Neural progenitor cell (in vitro differentiated cells): ENCODE measurements around the gene TRMT6. TPM values are rescaled to one million over a fixed set of nuclear protein-coding genes. Genes with fewer than 3 reads are reported as not detected.

Experiments
- DNase-seq: peaks from one replicate; pipeline ENCODE4 v3.0.0-alpha.2; 2016; ENCODE audit warnings: low spot score
- H2AFZ ChIP-seq: fragments of 200-600 bp; sonication (generic); replicated peaks from 2 replicates; pipeline ENCODE4 v1.6.1; 2016; ENCODE audit warnings: antibody characterized with exemption
- H3F3A ChIP-seq: fragments of 200-600 bp; sonication (generic); 2 replicates; pipeline ENCODE4 v1.6.1; 2016; ENCODE audit warnings: antibody characterized with exemption, low read depth
- H3K27ac ChIP-seq: fragments of 200-600 bp; sonication (generic); 2 replicates; pipeline ENCODE4 v1.5.1; 2016; ENCODE audit warnings: mild to moderate bottlenecking
- H3K27me3 ChIP-seq: fragments of 200-600 bp; sonication (generic); 2 replicates; pipeline ENCODE4 v1.6.1; 2016; ENCODE audit warnings: mild to moderate bottlenecking, moderate library complexity
- H3K36me3 ChIP-seq: fragments of 200-600 bp; sonication (generic); 2 replicates; pipeline ENCODE4 v1.5.1; 2016
- H3K4me1 ChIP-seq: fragments of 200-600 bp; sonication (generic); 2 replicates; pipeline ENCODE4 v1.6.1; 2016; ENCODE audit warnings: mixed run types
- H3K4me2 ChIP-seq: fragments of 200-600 bp; sonication (generic); 2 replicates; pipeline ENCODE4 v1.6.1; 2016
- H3K4me3 ChIP-seq: fragments of 200-600 bp; sonication (generic); 2 replicates; pipeline ENCODE4 v1.5.1; 2016
- H3K79me2 ChIP-seq: fragments of 200-600 bp; sonication (generic); 2 replicates; pipeline ENCODE4 v1.6.1; 2016; ENCODE audit warnings: low read depth
- H3K9ac ChIP-seq: fragments of 200-600 bp; sonication (generic); 2 replicates; pipeline ENCODE4 v1.6.1; 2016
- H3K9me3 ChIP-seq: fragments of 200-600 bp; sonication (generic); 2 replicates; pipeline ENCODE4 v1.5.1; 2016; ENCODE audit warnings: low read depth
- H4K20me1 ChIP-seq: fragments of 200-600 bp; sonication (generic); 2 replicates; pipeline ENCODE4 v1.6.1; 2016; ENCODE audit warnings: low read depth
- H3K27ac Mint-ChIP-seq: 3 replicates; pipeline ENCODE4 v1.8.0; 2021; ENCODE audit warnings: mixed read lengths
- H3K27me3 Mint-ChIP-seq: 2 replicates; pipeline ENCODE4 v1.8.0; 2022; ENCODE audit warnings: low read depth, mild to moderate bottlenecking, inconsistent platforms, moderate library complexity, mixed read lengths; ENCODE audit not compliant: insufficient read depth
- H3K36me3 Mint-ChIP-seq: 3 replicates; pipeline ENCODE4 v1.8.0; 2021; ENCODE audit warnings: mixed read lengths
- H3K4me1 Mint-ChIP-seq: 3 replicates; pipeline ENCODE4 v1.8.0; 2021; ENCODE audit warnings: mixed read lengths
- H3K4me3 Mint-ChIP-seq: 3 replicates; pipeline ENCODE4 v1.8.0; 2021; ENCODE audit warnings: mild to moderate bottlenecking, moderate library complexity, mixed read lengths
- H3K9me3 Mint-ChIP-seq: 3 replicates; pipeline ENCODE4 v1.8.0; 2020; ENCODE audit warnings: mixed read lengths
- EZH2 ChIP-seq: fragments of 200-600 bp; sonication (generic); IDR thresholded peaks from 2 replicates; pipeline ENCODE4 v1.6.1; 2017; ENCODE audit warnings: antibody characterized with exemption, mild to moderate bottlenecking, moderate library complexity
- EZH2phosphoT487 ChIP-seq: fragments of 200-600 bp; sonication (generic); IDR thresholded peaks from 2 replicates; pipeline ENCODE4 v1.6.1; 2017; ENCODE audit warnings: antibody characterized with exemption
- total RNA-seq: library from RNA; depleted of rRNA; stranded (reverse); fragments of >200 nt; gene quantifications from 2 replicates; pipeline ENCODE4 v1.2.3, GENCODE V29; 2015; ENCODE audit warnings: low replicate concordance
- TF ChIP-seq, protein P1 (sequence below): fragments of 200-600 bp; sonication (generic); IDR thresholded peaks from 2 replicates; pipeline ENCODE4 v1.5.1; 2017; ENCODE audit warnings: antibody characterized with exemption, mild to moderate bottlenecking

Gene TRMT6
- total RNA-seq, 1 donor from 2014 or later = 11.1 TPM

DNA sequence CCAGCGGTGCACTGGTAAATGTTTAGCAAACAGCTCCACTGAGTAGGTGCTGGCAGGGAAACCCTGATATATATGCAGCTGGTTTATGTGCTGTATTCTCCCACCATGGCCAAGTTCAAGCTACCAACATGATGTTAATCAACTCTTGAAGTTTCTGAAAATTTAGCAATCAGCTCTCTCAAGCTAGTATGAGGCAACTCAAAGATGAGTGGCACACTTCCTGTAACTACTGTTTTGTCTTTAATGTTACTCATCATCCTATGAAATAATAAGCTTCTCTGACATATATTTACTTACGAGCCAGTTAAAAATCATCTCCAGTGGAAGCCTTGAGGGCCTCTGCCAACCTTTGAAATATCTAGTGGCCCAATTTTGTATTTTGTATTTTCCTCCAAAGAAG is 54.7 kb downstream of the TRMT6 start:
- H3K9me3 ChIP-seq = no peaks in the 10 kb centered on the region
- H4K20me1 ChIP-seq = no peaks in the 10 kb centered on the region
- H3K4me2 ChIP-seq = no peak overlapping the region
- TF ChIP-seq, protein P1, sequence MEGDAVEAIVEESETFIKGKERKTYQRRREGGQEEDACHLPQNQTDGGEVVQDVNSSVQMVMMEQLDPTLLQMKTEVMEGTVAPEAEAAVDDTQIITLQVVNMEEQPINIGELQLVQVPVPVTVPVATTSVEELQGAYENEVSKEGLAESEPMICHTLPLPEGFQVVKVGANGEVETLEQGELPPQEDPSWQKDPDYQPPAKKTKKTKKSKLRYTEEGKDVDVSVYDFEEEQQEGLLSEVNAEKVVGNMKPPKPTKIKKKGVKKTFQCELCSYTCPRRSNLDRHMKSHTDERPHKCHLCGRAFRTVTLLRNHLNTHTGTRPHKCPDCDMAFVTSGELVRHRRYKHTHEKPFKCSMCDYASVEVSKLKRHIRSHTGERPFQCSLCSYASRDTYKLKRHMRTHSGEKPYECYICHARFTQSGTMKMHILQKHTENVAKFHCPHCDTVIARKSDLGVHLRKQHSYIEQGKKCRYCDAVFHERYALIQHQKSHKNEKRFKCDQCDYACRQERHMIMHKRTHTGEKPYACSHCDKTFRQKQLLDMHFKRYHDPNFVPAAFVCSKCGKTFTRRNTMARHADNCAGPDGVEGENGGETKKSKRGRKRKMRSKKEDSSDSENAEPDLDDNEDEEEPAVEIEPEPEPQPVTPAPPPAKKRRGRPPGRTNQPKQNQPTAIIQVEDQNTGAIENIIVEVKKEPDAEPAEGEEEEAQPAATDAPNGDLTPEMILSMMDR = no peak
- TF ChIP-seq EZH2 = no peak
- TF ChIP-seq EZH2phosphoT487 = no peak
- no peak overlapping the region for H3K4me3 ChIP-seq
- DNase-seq = no peak
- H3F3A ChIP-seq = no peaks in the 10 kb centered on the region
- Mint-ChIP-seq H3K36me3 (no peaks in the 10 kb centered on the region), H3K27ac (no peak overlapping the region), H3K4me3 (no peak overlapping the region), H3K9me3 (peaks cover 2% of the 10 kb centered on the region), H3K27me3 (no peaks in the 10 kb centered on the region), H3K4me1 (no peaks in the 10 kb centered on the region)
- H3K27me3 ChIP-seq = no peaks in the 10 kb centered on the region
- no peak overlapping the region for H3K27ac ChIP-seq
- no peak overlapping the region for H3K9ac ChIP-seq
- no peaks in the 10 kb centered on the region for H3K79me2 ChIP-seq
- H3K4me1 ChIP-seq = no peaks in the 10 kb centered on the region
- H2AFZ ChIP-seq = no peak overlapping the region
- H3K36me3 ChIP-seq = no peaks in the 10 kb centered on the region

DNA sequence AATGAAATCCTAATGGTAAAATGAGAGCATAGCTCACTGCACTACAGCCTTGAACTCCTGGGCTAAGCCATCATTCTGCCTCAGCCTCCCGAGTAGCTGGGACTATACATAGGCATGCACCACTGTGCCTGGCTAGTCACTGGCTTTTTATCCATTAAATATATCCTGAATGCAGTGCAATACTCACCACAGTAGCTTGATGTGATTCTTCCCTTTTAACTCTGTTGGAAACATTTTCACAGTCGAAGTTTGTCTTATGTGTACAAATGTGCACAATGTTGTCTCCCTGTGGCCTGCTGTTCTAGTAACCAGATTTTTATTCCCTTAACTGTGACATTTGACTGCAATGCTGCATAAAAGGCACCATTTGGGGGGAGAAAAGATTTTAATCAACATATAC is 56.7 kb downstream of the TRMT6 start:
- DNase-seq = no peak
- H2AFZ ChIP-seq = no peak overlapping the region
- no peak overlapping the region for H3K27ac Mint-ChIP-seq
- no peaks in the 10 kb centered on the region for H3K27me3 ChIP-seq
- H3K9me3 Mint-ChIP-seq = peaks cover 2% of the 10 kb centered on the region
- H3K4me3 Mint-ChIP-seq = no peak overlapping the region
- H3K4me2 ChIP-seq = no peak overlapping the region
- no peaks in the 10 kb centered on the region for H3K4me1 Mint-ChIP-seq
- H3K36me3 Mint-ChIP-seq = no peaks in the 10 kb centered on the region
- no peaks in the 10 kb centered on the region for H3K79me2 ChIP-seq
- H3K4me3 ChIP-seq = no peak overlapping the region
- no peaks in the 10 kb centered on the region for H3F3A ChIP-seq
- no peaks in the 10 kb centered on the region for H4K20me1 ChIP-seq
- H3K9me3 ChIP-seq = no peaks in the 10 kb centered on the region
- no peaks in the 10 kb centered on the region for H3K4me1 ChIP-seq
- no peak overlapping the region for H3K27ac ChIP-seq
- H3K27me3 Mint-ChIP-seq = no peaks in the 10 kb centered on the region
- H3K36me3 ChIP-seq = no peaks in the 10 kb centered on the region
- no peak overlapping the region for H3K9ac ChIP-seq
- no peak for TF ChIP-seq EZH2
- TF ChIP-seq, protein P1 = no peak
- TF ChIP-seq EZH2phosphoT487 = no peak

DNA sequence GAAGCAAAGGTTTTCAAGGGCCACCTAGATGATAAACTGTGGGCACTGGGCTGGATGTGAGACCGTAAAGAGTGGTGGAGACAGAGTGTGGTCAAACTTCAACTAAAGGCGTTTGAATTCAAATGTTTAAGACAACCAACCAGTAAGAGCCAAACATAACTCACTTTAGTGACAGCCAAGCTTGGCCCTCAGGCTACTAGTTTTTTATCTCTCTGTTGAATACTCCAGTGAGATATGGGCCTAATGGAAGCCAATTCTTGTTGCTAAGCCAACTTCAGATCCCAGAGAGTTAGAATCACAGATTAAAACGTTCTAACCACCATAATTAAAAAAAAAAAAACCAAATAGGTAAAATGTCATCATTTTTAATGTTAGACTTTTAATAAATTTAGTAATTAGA is 57.3 kb downstream of the TRMT6 start:
- Mint-ChIP-seq H3K9me3 (peaks cover 2% of the 10 kb centered on the region), H3K36me3 (no peaks in the 10 kb centered on the region), H3K27ac (no peak overlapping the region), H3K4me1 (no peaks in the 10 kb centered on the region), H3K27me3 (no peaks in the 10 kb centered on the region), H3K4me3 (no peak overlapping the region)
- H3K4me1 ChIP-seq = no peaks in the 10 kb centered on the region
- DNase-seq = no peak
- H3K79me2 ChIP-seq = no peaks in the 10 kb centered on the region
- no peaks in the 10 kb centered on the region for H3K27me3 ChIP-seq
- no peak overlapping the region for H2AFZ ChIP-seq
- no peaks in the 10 kb centered on the region for H4K20me1 ChIP-seq
- H3K4me3 ChIP-seq = no peak overlapping the region
- H3F3A ChIP-seq = no peaks in the 10 kb centered on the region
- no peaks in the 10 kb centered on the region for H3K36me3 ChIP-seq
- H3K4me2 ChIP-seq = no peak overlapping the region
- H3K27ac ChIP-seq = no peak overlapping the region
- no peak for TF ChIP-seq EZH2
- TF ChIP-seq EZH2phosphoT487 = no peak
- TF ChIP-seq, protein P1 = no peak
- H3K9me3 ChIP-seq = no peaks in the 10 kb centered on the region
- no peak overlapping the region for H3K9ac ChIP-seq
